Lower lobe of right lung (tissue), 2 donors: ENCODE results near the gene ATG101. TPM values are rescaled to one million over a fixed set of nuclear protein-coding genes. Genes with fewer than 3 reads are reported as not detected.
A peak's percentile ranks its signal among the peaks of the same experiment; 100 is the strongest.

ENCODE experiments used
- ATAC-seq, 2 donors: fragments of 200-7000 bp; cut with Tn5 transposase; one replicate each; pipeline ENCODE4 v1.9.1; 2020 to 2022; ENCODE audit warnings: mild to moderate bottlenecking in 2 of 2, moderate library complexity in 2 of 2
- DNase-seq: peaks from one replicate; pipeline ENCODE4 v3.0.0-alpha.2; 2020
- H3K27ac ChIP-seq: fragments of 200-600 bp; one replicate; pipeline ENCODE4 v1.8.0; 2022
- H3K27me3 ChIP-seq: fragments of 200-600 bp; one replicate; pipeline ENCODE4 v1.8.0; 2022; ENCODE audit warnings: low read depth
- H3K36me3 ChIP-seq: fragments of 200-600 bp; one replicate; pipeline ENCODE4 v1.8.0; 2022; ENCODE audit warnings: mild to moderate bottlenecking
- H3K4me1 ChIP-seq: fragments of 200-600 bp; one replicate; pipeline ENCODE4 v1.8.0; 2022
- H3K4me3 ChIP-seq: fragments of 200-600 bp; one replicate; pipeline ENCODE4 v1.8.0; 2022; ENCODE audit warnings: mild to moderate bottlenecking
- H3K9me3 ChIP-seq: fragments of 200-600 bp; one replicate; pipeline ENCODE4 v1.8.0; 2022
- CTCF ChIP-seq: fragments of 200-600 bp; IDR thresholded peaks from one replicate; pipeline ENCODE4 v1.8.0; 2022; ENCODE audit warnings: antibody characterized with exemption, mild to moderate bottlenecking
- intact Hi-C: fragments of 100-400 bp; cut with DNase I; formaldehyde crosslinking; loops from one replicate; pipeline ENCODE4 v1.11.0; 2022
- total RNA-seq: library from RNA; stranded (reverse); fragmentation: NEBNext Ultra II Directional; extraction: Animal tissue kit (Norgen Biotek cat#: 25700); gene quantifications from one replicate; pipeline ENCODE4 v1.2.1, GENCODE V29; 2021
- donor health status: DM: no; HTN: yes; CAD: no; lungs with severe emphysema.

ATG101 gene
- total RNA-seq, 1 donor from 2014 or later, result 31.8 TPM

- no peak for ATAC-seq
- no peak for DNase-seq
- no peaks in the 10 kb centered on the region for H3K9me3 ChIP-seq
Measured at GRCh38 chr12:52089491-52089890, 19.7 kb downstream of the ATG101 start.

GRCh38 chr12:52090291-52090690, 20.5 kb downstream of the ATG101 start:
- DNase-seq, result no peak
- ATAC-seq, result no peak
- Histone ChIP-seq H3K36me3 (no peaks in the 10 kb centered on the region), H3K4me1 (no peaks in the 10 kb centered on the region), H3K27me3 (peaks cover 5% of the 10 kb centered on the region), H3K4me3 (no peak overlapping the region), H3K9me3 (no peaks in the 10 kb centered on the region), H3K27ac (no peak overlapping the region)
- intact Hi-C loops, result no loop called here
- TF ChIP-seq CTCF, result no peak

More at GRCh38 chr12:52089491-52089890, 19.7 kb downstream of the ATG101 start:
- Histone ChIP-seq H3K4me1 (no peaks in the 10 kb centered on the region), H3K27ac (no peak overlapping the region), H3K36me3 (no peaks in the 10 kb centered on the region), H3K27me3 (peaks cover 5% of the 10 kb centered on the region), H3K4me3 (no peak overlapping the region)
- TF ChIP-seq CTCF, result no peak
- intact Hi-C loops, result no loop called here

- no peak overlapping the region for H3K4me3 ChIP-seq
- peaks cover 5% of the 10 kb centered on the region for H3K27me3 ChIP-seq
- no peak overlapping the region for H3K27ac ChIP-seq
- DNase-seq (no peak), ATAC-seq (no peak)
- no peak for TF ChIP-seq CTCF
- H3K36me3 ChIP-seq, result no peaks in the 10 kb centered on the region
- H3K9me3 ChIP-seq, result no peaks in the 10 kb centered on the region
- H3K4me1 ChIP-seq, result no peaks in the 10 kb centered on the region
- intact Hi-C loops, result no loop called here
Measured at GRCh38 chr12:52091061-52091460, 21.3 kb downstream of the ATG101 start.

GRCh38 chr12:52091869-52092268, 22.1 kb downstream of the ATG101 start:
- H3K36me3 ChIP-seq, result no peaks in the 10 kb centered on the region
- H3K4me3 ChIP-seq, result no peak overlapping the region
- intact Hi-C loops, result no loop called here
- DNase-seq (no peak), ATAC-seq (peak; percentile 63 to 82)
- H3K9me3 ChIP-seq, result no peaks in the 10 kb centered on the region
- H3K27ac ChIP-seq, result no peak overlapping the region
- TF ChIP-seq CTCF, result no peak
- peaks cover 5% of the 10 kb centered on the region for H3K27me3 ChIP-seq
- no peaks in the 10 kb centered on the region for H3K4me1 ChIP-seq

GRCh38 chr12:52093346-52093745, 23.6 kb downstream of the ATG101 start:
- intact Hi-C loops, result no loop called here
- no peak overlapping the region for H3K4me3 ChIP-seq
- ATAC-seq (peak in 1 of 2 donors; percentile 8), DNase-seq (no peak)
- H3K27ac ChIP-seq, result no peak overlapping the region
- no peaks in the 10 kb centered on the region for H3K4me1 ChIP-seq
- no peak for TF ChIP-seq CTCF
- no peaks in the 10 kb centered on the region for H3K27me3 ChIP-seq
- H3K36me3 ChIP-seq, result no peaks in the 10 kb centered on the region
- no peaks in the 10 kb centered on the region for H3K9me3 ChIP-seq
